Measurements from ENCODE around the gene PRUNE2.

Gene PRUNE2

DNA sequence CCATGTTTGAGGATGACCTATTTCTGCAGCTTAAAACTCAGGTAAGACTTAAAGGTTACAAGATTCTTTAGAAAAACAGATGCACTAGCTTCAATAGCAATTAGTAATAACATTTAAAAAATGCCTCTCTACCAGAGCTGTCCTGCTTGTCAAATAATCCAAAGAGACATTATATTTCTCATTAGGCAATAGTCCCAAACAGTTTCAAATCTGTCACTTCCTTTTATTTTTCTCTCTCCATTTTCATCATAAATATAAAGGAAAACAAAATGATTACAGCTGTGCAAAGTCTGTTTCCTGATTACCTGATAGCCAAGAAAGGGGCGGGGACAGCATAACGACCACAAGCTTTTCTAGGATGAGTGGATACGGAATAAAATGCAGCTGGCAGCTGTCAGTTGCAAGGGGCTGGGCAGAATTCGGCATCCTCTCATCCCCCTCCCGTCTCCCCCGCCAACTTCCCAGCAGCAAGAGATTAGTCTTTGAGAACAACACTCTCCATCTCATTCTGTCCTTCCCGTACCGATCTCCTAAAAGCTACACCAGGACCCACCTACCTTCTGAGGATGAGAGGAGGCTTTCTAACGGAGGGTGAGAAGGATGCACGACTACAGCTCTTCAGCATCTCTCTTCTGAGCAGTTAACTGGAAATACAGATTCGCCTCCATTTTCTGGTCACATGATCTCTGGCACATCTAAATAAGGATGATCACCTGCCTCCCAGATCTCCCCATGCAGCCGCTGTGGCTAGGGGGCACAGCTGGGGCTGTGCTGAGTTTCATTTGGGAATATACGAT lies 214.2 kb downstream of the PRUNE2 start:
- no peak overlapping the region for H3K4me3 ChIP-seq (ENCODE audit: low read depth, low read length)
- TF ChIP-seq, protein P1, sequence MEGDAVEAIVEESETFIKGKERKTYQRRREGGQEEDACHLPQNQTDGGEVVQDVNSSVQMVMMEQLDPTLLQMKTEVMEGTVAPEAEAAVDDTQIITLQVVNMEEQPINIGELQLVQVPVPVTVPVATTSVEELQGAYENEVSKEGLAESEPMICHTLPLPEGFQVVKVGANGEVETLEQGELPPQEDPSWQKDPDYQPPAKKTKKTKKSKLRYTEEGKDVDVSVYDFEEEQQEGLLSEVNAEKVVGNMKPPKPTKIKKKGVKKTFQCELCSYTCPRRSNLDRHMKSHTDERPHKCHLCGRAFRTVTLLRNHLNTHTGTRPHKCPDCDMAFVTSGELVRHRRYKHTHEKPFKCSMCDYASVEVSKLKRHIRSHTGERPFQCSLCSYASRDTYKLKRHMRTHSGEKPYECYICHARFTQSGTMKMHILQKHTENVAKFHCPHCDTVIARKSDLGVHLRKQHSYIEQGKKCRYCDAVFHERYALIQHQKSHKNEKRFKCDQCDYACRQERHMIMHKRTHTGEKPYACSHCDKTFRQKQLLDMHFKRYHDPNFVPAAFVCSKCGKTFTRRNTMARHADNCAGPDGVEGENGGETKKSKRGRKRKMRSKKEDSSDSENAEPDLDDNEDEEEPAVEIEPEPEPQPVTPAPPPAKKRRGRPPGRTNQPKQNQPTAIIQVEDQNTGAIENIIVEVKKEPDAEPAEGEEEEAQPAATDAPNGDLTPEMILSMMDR (IDR thresholded peaks at IDR 0.05; ENCODE audit: borderline replicate concordance, insufficient read depth, low read depth, low read length) = no peak

DNA sequence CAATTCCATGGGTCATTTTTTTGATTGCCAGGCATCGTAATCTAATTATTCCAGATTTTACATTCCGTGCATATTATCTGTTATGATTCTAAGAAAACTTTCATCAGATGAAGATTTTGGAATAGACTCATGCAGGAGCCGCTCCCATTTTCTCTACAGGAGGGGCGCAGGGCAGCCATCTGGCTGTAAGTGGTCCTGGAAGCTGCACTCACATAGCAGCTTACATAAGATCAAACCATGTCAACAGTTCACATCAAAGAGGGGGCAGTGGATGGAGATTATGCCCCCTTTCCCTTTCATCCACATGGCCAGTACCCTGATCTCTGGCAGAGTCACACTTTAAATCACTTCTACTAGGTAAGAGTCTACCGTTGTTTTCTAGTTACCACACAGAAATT lies 214.9 kb downstream of the PRUNE2 start:
- TF ChIP-seq, protein P1 (IDR thresholded peaks at IDR 0.05; ENCODE audit: borderline replicate concordance, insufficient read depth, low read depth, low read length) = no peak
- H3K4me3 ChIP-seq (ENCODE audit: low read depth, low read length) = no peak overlapping the region

DNA sequence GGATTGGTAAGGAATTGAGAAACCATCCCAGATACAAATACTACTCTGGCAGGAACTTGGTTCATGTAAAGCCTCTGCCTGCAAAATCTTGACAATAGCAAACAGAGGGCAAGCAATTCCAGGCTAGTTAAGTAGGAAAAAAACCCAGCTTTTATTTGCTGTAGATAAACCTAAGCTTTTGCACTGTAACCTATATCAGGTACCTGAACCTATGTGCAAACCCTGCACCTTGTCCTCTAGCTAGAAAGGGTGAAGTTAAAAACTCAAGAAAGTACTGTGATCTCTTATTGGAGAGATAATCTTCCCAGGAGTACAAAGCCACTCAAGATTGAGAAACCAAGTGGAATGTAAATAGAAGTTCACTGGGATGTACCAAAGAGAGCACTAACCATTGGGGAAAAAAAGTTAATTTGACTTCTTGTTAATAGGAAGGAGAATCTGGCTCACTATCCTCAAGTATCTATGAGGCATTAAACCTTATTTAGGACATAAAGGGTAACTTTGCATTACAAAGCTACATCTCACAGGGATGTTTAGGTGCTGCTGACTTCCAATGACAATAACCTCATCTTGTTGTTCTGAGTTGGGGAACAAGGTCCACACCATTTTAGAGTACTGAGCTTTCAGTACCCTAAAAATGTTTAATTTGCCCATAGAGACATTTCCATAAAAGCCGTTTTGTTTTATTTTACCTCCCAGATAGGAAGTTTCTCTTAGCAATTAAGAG lies 215.5 kb downstream of the PRUNE2 start:
- TF ChIP-seq, protein P1 (IDR thresholded peaks at IDR 0.05; ENCODE audit: borderline replicate concordance, insufficient read depth, low read depth, low read length) = no peak
- H3K4me3 ChIP-seq (ENCODE audit: low read depth, low read length) = no peak overlapping the region

DNA sequence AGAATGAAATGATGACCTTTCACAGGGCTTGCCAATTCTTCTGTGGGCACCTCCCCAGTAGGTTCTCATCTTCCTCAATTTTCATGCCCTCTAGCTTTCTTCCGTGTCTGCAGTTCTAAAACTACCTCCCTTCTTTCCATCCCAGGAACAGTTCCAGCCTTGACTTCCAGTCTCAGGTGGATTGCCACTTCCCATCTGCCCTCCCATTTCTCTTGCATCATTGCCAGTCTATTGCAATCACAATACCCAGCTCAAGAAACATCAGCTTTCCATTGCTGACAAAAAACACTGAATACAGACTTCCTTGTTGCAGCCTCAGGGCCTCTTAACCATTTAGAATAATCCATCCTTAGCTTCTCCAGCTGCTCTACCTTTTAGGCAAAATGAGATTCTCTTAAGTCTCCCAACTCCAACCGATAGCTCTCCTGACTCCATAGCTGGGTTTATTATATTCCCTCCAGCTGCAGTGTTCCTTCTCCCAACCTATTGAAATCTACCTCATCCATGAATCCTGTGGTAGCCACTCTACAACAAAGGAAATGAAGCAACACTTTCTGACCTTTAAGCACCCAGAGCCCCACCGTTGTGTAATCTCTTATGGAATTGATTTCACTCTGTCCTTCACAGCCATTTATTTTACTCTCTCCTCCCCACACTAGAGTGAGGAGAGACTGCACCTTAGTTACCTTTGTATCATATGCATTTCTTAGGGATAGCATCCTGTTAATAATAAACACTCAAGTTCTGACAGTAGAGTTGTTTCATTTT lies 217.3 kb downstream of the PRUNE2 start:
- TF ChIP-seq, protein P1 (IDR thresholded peaks at IDR 0.05; ENCODE audit: borderline replicate concordance, insufficient read depth, low read depth, low read length) = no peak
- no peak overlapping the region for H3K4me3 ChIP-seq (ENCODE audit: low read depth, low read length)

DNA sequence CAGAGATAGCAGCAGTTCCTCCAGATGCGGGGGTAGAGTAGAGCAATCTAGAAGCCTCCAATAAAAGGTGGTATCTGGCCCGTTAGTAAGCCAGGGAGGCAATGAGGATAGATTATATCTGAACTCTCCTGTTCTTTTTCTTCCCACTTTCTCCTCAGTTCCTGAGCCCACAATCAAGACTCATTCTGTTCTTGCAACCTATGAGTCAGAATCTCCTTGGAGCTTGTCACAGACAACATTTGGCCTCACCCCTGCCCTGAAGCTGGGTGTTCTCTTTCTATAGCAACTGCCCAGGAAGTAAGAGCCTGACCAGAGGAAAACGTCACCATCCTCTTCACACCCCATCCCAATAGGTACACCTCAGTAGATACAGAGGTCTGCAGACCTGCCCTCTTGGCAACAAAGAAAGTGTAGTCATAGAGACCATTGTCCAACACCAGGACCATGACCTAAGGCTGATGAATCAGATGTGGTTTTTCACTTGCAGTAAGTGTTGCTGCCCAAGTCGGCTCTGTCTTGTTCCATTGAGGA lies 218.0 kb downstream of the PRUNE2 start:
- TF ChIP-seq, protein P1 (IDR thresholded peaks at IDR 0.05; ENCODE audit: borderline replicate concordance, insufficient read depth, low read depth, low read length) = no peak
- H3K4me3 ChIP-seq (ENCODE audit: low read depth, low read length) = no peak overlapping the region

DNA sequence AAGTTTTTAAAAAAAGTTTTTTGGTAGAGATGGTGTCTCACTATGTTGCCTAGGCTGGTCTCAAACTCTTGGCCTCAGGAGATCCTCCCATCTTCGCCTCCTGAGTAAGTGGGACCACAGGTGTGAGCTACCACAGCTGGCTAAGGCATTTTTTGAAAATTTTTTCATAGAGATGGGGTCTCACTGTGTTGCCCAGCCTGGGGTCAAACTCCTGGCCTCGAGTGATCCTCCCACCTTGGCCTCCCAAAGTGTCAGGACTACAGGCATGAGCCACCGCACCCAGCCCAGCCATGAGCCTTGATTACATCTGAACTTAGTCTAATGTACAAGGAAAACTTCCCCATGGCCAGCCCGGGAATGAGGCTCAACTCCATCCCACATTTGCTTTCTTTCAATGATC lies 219.2 kb downstream of the PRUNE2 start:
- TF ChIP-seq, protein P1 (IDR thresholded peaks at IDR 0.05; ENCODE audit: borderline replicate concordance, insufficient read depth, low read depth, low read length) = no peak
- no peak overlapping the region for H3K4me3 ChIP-seq (ENCODE audit: low read depth, low read length)
